Upper lobe of right lung (tissue), 1 donor: Measurements from ENCODE around the gene NAALADL2. TPM values are rescaled to one million over a fixed set of nuclear protein-coding genes. Genes with fewer than 3 reads are reported as not detected.

Experiments used
- ATAC-seq: fragments of 200-7000 bp; cut with Tn5 transposase; one replicate; pipeline ENCODE4 v1.9.1; 2020; ENCODE audit warnings: mild to moderate bottlenecking, moderate library complexity
- DNase-seq: peaks from one replicate; pipeline ENCODE4 v3.0.0-alpha.2; 2020
- H3K27ac ChIP-seq: fragments of 200-600 bp; one replicate; pipeline ENCODE4 v1.8.0; 2022
- H3K27me3 ChIP-seq: fragments of 200-600 bp; one replicate; pipeline ENCODE4 v1.8.0; 2022; ENCODE audit warnings: mild to moderate bottlenecking
- H3K36me3 ChIP-seq: fragments of 200-600 bp; one replicate; pipeline ENCODE4 v1.8.0; 2022
- H3K4me1 ChIP-seq: fragments of 200-600 bp; one replicate; pipeline ENCODE4 v1.8.0; 2022
- H3K4me3 ChIP-seq: fragments of 200-600 bp; one replicate; pipeline ENCODE4 v1.8.0; 2022; ENCODE audit warnings: mild to moderate bottlenecking
- H3K9me3 ChIP-seq: fragments of 200-600 bp; one replicate; pipeline ENCODE4 v1.8.0; 2022
- CTCF ChIP-seq: fragments of 200-600 bp; IDR thresholded peaks from one replicate; pipeline ENCODE4 v1.8.0; 2022; ENCODE audit warnings: antibody characterized with exemption
- intact Hi-C: fragments of 100-400 bp; cut with DNase I; formaldehyde crosslinking; loops from one replicate; pipeline ENCODE4 v1.11.0; 2022
- total RNA-seq: library from RNA; stranded (reverse); fragmentation: NEBNext Ultra II Directional; extraction: Animal tissue kit (Norgen Biotek cat#: 25700); gene quantifications from one replicate; pipeline ENCODE4 v1.2.1, GENCODE V29; 2021
- donor health status: DM: no; HTN: yes; CAD: no; lungs with severe emphysema.

Gene NAALADL2
- total RNA-seq, 1 donor from 2014 or later, result 8.5 TPM

- DNase-seq (no peak), ATAC-seq (no peak)
- intact Hi-C loops, result no loop called here
- no peak overlapping the region for H3K4me3 ChIP-seq
- H3K9me3 ChIP-seq, result no peaks in the 10 kb centered on the region
- H3K4me1 ChIP-seq, result no peaks in the 10 kb centered on the region
- no peaks in the 10 kb centered on the region for H3K36me3 ChIP-seq
- no peaks in the 10 kb centered on the region for H3K27me3 ChIP-seq
- no peak for TF ChIP-seq CTCF
- H3K27ac ChIP-seq, result no peak overlapping the region
These were observed 484.8 kb downstream of the NAALADL2 start for GRCh38 chr3:175343946-175344345.

- Histone ChIP-seq H3K4me1 (no peaks in the 10 kb centered on the region), H3K36me3 (no peaks in the 10 kb centered on the region), H3K27ac (no peak overlapping the region), H3K4me3 (no peak overlapping the region), H3K9me3 (no peaks in the 10 kb centered on the region), H3K27me3 (no peaks in the 10 kb centered on the region)
- peak; percentile 66 for DNase-seq
- intact Hi-C loops, result no loop called here
- TF ChIP-seq CTCF, result no peak
- ATAC-seq, result peak; percentile 85
These were observed 487.6 kb downstream of the NAALADL2 start for GRCh38 chr3:175346573-175347356.

- TF ChIP-seq CTCF, result no peak
- DNase-seq (no peak), ATAC-seq (no peak)
- no peaks in the 10 kb centered on the region for H3K4me1 ChIP-seq
- no peak overlapping the region for H3K27ac ChIP-seq
- intact Hi-C loops, result no loop called here
- no peaks in the 10 kb centered on the region for H3K36me3 ChIP-seq
- H3K4me3 ChIP-seq, result no peak overlapping the region
- H3K9me3 ChIP-seq, result no peaks in the 10 kb centered on the region
- H3K27me3 ChIP-seq, result no peaks in the 10 kb centered on the region
These were observed 490.0 kb downstream of the NAALADL2 start for GRCh38 chr3:175349168-175349567.

- no peak for TF ChIP-seq CTCF
- no peak overlapping the region for H3K27ac ChIP-seq
- H3K4me3 ChIP-seq, result no peak overlapping the region
- no peaks in the 10 kb centered on the region for H3K27me3 ChIP-seq
- H3K36me3 ChIP-seq, result no peaks in the 10 kb centered on the region
- no peaks in the 10 kb centered on the region for H3K9me3 ChIP-seq
- DNase-seq, result no peak
- H3K4me1 ChIP-seq, result no peaks in the 10 kb centered on the region
- intact Hi-C loops, result no loop called here
- ATAC-seq, result no peak
These were observed 496.7 kb downstream of the NAALADL2 start for GRCh38 chr3:175355801-175356335.

DNA sequence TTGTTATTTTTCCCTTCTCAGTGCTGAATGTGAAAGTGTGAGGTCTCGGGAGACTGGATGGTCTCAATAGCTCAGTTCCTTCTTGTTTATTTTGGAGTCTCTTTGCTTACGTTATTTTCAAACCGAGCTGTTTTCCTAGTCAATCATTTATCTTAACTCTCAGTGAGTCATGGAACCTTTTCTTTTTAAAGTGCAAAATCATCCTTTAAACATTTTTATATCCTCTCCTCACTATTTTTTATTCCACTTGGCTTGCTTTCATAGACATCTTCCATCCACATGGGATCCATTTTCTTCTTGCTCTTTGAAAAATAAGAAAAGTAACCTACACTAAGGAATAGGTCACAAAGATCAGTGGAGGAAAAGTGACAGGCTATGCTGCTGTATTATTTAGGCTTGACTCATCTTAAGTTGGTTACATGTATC is 497.8 kb downstream of the NAALADL2 start:
- no peaks in the 10 kb centered on the region for H3K4me1 ChIP-seq
- TF ChIP-seq CTCF, result no peak
- ATAC-seq (no peak), DNase-seq (no peak)
- no peaks in the 10 kb centered on the region for H3K36me3 ChIP-seq
- H3K4me3 ChIP-seq, result no peak overlapping the region
- H3K9me3 ChIP-seq, result no peaks in the 10 kb centered on the region
- H3K27ac ChIP-seq, result no peak overlapping the region
- no peaks in the 10 kb centered on the region for H3K27me3 ChIP-seq
- intact Hi-C loops, result no loop called here
